ENCODE measurements around the gene MYL6.

DNA sequence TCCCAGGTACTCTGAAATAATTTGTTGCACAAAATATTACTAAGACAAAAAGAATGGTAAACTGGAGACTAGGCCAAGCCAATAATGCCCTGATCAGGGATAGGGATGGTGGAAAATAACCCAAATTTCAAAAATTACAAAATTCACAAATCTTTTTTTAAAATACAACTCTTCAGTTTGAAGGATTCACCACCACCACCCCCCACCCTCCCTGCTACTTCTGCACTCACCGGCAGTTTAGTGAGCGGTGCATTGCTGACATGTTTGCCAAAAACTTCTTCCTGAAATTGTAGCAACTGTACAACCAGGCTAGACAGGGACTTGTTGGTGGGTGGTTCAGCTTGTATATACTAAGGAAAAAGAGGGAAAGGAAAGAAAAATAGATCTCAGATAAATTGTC lies 28.8 kb downstream of the MYL6 start:
- no peak for TF ChIP-seq POLR2A (IDR thresholded peaks at IDR 0.05)
- TF ChIP-seq CTCF (IDR thresholded peaks at IDR 0.05) = no peak
